Measurements from ENCODE around the gene GRIN3B.
A peak's percentile ranks its signal among the peaks of the same experiment; 100 is the strongest.
"Not testable (repeated sequence)": the region's sequence is repeated elsewhere in the genome, so short reads cannot be mapped to it uniquely, and the experiment has no call there.

The GRIN3B gene

DNA sequence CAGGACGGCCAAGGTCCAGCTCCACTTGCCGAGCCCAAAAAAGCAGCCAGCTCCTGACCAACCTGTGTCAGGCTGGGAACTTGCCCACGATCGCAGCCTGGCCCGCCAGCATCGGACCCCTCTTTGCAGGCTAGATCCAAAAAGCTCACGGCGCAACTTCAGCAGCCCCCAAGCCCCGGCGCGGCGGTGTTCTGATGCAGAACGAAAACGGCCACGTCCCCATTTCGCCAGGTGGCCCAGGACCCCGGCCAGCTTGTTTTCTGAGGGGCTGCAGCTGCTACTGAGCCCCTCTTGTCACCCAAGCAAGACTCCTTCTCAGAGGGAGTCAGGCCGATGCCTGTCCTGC is 19.4 kb downstream of the GRIN3B start:
- no peak for DNase-seq (ENCODE audit: low read depth in 2 of 2)

DNA sequence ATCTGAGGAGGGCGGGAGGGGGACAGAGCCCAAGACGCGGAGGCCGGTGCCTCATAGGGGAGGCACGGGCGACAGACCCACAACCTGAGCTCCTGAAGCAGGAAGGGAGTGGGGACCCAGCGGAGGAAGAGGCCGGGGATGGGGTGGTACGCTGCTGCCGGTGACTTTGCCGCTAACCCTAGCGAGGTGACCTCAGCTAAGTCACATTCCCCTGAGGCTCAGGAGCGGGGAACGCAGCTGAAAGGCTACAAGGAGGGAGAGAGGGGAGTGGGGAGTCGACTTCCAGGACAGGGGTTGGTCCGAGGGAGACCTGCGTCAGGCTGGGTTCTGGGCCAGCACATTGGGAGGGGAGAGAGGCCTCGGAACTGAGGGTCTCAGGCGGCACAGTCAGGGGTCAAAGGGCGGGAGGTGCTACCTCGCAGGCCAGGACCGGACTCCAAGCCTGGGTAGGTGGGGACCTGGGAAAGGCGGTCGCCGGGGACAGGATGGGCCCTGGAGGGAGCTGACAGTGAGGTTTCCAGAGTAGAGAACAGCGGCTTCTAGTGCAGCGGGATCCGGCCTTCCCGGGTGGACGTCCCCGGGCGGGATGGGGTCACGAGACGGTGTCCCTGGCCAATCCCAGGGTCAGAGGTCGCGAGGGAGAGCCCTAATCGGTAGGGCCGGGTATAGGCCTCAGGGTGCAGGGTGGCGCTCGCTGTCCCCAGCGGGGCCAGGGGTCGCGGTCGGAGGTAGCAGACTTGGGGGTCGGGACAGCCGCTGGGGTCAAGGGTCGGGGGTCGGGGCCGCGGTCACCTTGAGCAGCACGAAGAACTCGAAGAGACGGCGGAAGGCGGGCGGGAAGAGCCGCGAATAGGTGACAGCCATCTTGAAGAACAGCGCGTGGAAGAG is 20.0 kb downstream of the GRIN3B start:
- no peak for DNase-seq (ENCODE audit: low read depth in 2 of 2)

GRCh38 chr19:1020868-1021425 is 20.7 kb downstream of the GRIN3B start, which contains the start of gene TMEM259:
Gene TMEM259 (minus strand): TSS chr19:1021123. CDS start chr19:1020996, 127 bp downstream.
- peak; percentile 92 to 94 for DNase-seq (ENCODE audit: low read depth in 2 of 2)

DNA sequence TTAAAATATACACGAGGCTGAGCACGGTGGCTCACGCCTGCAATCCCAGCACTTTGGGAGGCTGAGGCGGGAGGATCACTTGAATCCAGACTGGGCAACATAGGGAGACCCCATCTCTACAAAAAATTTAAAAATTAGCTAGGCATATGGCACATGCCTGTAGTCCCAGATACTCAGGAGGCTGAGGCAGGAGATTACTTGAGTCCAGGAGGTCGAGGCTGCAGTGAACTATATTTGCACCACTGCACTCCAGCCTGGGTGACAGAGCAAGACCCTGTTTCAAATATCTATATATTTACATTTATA is 23.6 kb downstream of the GRIN3B start:
- not testable (repeated sequence) for DNase-seq (ENCODE audit: low read depth in 2 of 2)

- not testable (repeated sequence) for DNase-seq (ENCODE audit: low read depth in 2 of 2)
Observed at GRCh38 chr19:1025080-1025479, 24.9 kb downstream of the GRIN3B start.

DNA sequence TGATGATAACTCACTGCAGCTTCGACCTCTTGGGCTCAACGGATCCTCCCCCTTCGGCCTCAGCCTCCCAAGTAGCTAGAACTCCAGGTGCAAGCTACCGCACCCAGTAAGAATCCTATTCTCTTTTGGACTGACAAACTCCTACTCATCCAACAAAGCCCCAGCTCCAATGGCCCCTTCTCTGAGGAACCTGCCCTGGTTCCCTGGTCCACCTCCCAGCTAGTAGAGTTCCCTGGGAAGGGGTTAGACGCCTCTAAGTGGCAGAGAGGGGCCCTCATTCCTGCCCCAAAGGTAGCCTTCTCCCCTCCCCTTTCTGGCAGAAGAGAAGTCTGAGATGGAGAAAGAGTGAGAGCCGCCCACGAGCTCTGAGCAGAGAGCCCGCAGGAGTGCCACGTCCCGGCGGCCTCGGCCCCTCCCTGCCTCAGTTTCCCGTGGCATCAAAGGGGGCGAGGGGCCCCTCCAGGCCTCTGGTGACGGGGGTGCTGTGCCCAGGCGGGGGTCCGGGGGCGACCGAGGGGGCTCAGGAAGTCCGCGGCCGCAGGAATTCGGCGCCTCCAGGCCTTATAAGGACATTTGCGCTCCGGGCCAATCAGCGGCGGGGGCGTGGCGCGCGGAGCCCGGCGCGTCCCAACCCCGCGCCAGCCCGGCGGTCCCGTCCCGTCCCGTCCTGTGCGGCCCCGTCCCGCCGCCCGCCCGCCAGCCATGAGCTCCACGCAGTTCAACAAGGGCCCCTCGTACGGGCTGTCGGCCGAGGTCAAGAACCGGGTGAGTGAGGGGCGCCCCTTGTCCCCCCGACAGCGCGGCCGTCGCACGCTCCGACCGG is 26.0 kb downstream of the GRIN3B start, which contains the start of gene CNN2:
Gene CNN2, plus strand, starts transcription at position 649 of the 823 bp plus-strand sequence. Its CDS starts 54 bp downstream, at position 703.
- DNase-seq (ENCODE audit: low read depth in 2 of 2), result peak in 1 of 2 experiments; percentile 64

DNA sequence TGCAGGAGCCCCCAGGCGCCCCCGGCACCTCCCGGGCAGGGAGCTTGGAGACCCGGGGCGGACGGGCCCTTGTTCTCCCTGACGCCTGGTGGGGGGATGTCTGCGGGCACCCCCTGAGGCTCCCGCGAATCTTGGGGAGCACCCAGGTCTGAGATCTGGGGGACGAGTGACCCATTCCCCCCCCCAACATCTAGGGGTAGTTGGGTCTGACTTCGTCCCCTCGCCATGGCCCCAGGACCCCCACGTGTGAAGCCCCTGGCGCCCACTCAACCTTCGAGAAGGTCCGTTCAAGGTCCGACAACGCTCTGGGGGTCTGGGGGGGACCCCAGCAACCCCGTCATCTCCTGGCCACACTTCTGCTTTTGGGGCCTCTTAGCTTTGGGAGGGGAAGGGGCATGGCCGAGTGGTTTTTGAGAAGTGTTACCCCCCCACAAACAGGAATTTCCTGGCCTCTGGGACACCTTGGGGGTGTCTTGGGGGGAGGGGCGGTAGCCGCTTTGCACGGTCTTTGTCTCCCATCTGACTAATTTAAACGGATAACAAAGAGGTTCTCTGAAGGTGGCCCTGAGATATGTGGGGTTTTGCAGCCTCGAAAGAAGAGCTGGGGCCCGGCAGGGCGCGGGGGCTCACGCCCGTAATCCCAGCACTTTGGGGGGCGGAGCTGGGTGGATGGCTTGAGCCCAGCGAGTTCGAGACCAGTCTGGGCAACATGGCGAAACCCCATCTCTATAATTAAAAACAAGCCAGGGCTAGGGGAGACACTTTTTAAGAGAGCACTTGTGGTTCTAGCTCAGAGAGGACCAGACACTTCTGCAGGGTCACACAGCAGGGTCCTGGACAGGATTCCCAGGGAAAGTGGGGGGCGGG is 26.8 kb downstream of the GRIN3B start:
- DNase-seq (ENCODE audit: low read depth in 2 of 2), result no peak

GRCh38 chr19:1027650-1028061 is 27.4 kb downstream of the GRIN3B start:
- no peak for DNase-seq (ENCODE audit: low read depth in 2 of 2)

- DNase-seq (ENCODE audit: low read depth in 2 of 2), result no peak
Observed at GRCh38 chr19:1028062-1028926, 28.1 kb downstream of the GRIN3B start.

DNA sequence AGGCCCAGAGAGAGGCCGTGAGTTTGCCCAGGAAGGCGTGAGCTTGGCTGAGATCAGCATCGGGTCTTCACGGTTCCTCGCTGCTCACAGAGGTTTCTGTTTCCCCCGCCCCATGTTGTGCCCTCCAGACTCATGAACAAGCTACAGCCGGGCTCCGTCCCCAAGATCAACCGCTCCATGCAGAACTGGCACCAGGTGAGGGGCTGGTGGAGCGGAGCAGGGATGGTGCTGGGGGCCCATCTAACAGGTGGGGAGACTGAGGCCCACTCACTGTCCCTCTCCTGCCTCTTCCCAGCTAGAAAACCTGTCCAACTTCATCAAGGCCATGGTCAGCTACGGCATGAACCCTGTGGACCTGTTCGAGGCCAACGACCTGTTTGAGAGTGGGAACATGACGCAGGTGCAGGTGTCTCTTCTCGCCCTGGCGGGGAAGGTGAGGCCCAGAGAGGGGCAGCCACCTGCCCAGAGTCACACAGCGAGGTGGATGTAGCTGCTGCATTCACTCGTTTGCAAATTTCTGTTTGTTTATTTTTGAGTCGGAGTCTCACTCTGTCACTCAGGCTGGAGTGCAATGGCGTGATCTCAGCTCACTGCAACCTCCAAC is 32.1 kb downstream of the GRIN3B start:
- DNase-seq (ENCODE audit: low read depth in 2 of 2), result no peak

DNA sequence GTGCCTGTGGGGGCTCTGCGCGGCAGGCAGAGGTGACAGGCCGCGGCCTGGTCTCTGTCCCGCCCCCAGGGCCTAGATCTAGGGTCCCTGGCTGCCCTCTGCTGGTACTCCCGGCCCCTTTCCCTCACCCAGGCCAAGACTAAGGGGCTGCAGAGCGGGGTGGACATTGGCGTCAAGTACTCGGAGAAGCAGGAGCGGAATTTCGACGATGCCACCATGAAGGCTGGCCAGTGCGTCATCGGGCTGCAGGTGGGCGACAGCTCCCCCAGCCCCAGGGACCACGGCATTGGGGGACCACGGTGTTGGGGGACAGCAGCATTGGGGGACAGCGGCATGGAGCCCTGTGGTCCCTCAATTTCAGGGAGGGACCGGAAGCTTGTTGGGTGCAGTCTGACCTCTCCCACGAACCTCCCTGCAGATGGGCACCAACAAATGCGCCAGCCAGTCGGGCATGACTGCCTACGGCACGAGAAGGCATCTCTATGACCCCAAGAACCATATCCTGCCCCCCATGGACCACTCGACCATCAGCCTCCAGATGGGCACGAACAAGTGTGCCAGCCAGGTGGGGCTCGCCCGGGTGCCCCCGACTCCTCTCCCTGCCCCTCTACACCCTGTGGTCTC is 35.9 kb downstream of the GRIN3B start:
- no peak for DNase-seq (ENCODE audit: low read depth in 2 of 2)

GRCh38 chr19:1037621-1038064 is 37.4 kb downstream of the GRIN3B start:
- DNase-seq (ENCODE audit: low read depth in 2 of 2), result no peak

- DNase-seq (ENCODE audit: low read depth in 2 of 2), result no peak
Observed at GRCh38 chr19:1038978-1039645, 38.9 kb downstream of the GRIN3B start.

GRCh38 chr19:1039646-1040475 is 39.6 kb downstream of the GRIN3B start, which contains the start of gene ABCA7:
Gene ABCA7 (plus strand): TSS chr19:1040107. CDS start chr19:1041362, 1,255 bp downstream.
- DNase-seq (ENCODE audit: low read depth in 2 of 2), result peak; percentile 98 to 100

DNA sequence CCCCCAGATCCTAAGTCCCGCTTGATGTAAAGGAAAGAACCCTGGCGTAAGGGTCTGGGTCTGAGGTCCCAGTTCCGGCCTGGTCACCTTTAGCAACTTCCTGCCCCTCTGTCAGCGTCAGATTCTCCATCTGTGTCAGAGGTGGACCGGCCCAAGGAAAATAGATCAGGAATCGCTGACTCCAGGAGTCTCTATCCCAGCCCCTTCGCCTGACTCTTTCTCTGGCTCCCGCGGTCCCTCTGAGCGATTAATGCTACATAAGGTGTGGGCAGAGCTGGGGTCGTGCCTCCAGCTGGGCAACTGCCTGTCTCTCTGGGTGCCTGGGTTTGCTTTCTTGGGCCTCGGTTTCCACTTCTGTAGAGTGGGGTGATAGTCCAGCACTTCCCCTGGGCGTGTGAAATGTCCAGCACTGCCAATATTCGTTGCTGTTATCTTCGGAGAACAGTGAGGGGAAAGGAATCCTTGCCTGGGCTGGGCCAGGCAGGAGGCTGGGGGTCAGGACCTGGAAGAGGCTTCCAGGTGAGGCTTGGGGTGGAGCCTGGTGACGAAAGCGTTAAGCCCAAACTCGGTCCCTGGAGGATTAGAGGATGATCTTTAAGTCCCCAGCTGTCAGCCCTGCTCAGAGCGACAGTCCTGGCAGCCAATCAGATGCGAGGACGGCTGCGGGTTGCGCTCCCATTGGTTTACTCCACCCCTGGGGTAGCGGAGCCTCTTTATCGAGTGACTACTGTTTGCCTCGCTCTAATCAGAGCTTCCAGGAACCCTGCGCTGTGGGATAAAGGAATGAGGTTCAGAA is 40.5 kb downstream of the GRIN3B start:
- peak; percentile 79 to 89 for DNase-seq (ENCODE audit: low read depth in 2 of 2)

GRCh38 chr19:1041272-1041834 is 41.1 kb downstream of the GRIN3B start:
- no peak for DNase-seq (ENCODE audit: low read depth in 2 of 2)

All from stimulated activated CD4-positive, alpha-beta T cell treated with anti-CD3 and anti-CD28 coated beads, Interleukin-12 subunit alpha, Interleukin-12 subunit beta, amount 100 ng/mL, for 24 hours (primary cell).